ENCODE data around the gene PDCD6IP.

DNA sequence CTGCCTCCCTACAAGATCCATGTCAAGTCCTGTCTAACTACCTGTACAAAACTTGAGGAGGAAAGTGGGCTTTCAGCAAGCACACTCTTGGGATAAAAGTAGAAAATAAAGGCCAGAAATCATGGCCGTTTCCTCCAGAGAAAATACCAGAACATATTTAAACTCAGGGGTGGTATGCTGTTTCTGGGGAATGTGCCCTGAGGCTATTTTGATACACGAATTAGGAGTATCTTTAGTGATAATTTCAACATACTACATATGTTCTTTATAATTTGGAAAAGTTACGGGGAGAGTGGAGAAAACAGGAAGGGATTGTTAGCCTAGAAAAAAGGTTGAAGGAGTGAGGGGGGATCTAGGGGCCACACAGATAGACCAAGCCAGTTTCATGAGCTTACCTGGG is 18.7 kb upstream of the PDCD6IP start:
- no peak for TF ChIP-seq CTCF (IDR thresholded peaks at IDR 0.05)
- no peak for TF ChIP-seq POLR2A (IDR thresholded peaks at IDR 0.05)

All from testis (tissue), 2 donors.